K562 (cell line): ENCODE measurements around the gene KPTN. TPM values are rescaled to one million over a fixed set of nuclear protein-coding genes. Genes with fewer than 3 reads are reported as not detected.

Experiments
- ARHGAP35 ChIP-seq: fragments of 450-650 bp; IDR thresholded peaks from 2 replicates; pipeline ENCODE4 v1.6.1; 2018; ENCODE audit not compliant: partially characterized antibody
- DEAF1 ChIP-seq: fragments of 450-650 bp; formaldehyde crosslinking; IDR thresholded peaks from 2 replicates; pipeline ENCODE4 v1.4.0; 2020; ENCODE audit warnings: mild to moderate bottlenecking, moderate library complexity
- ZBTB33 ChIP-seq: sonication (generic); formaldehyde crosslinking; IDR thresholded peaks from 2 replicates; pipeline ENCODE4 v1.8.1; 2023; ENCODE audit warnings: mild to moderate bottlenecking, missing genetic modification reagents
- ZBTB40 ChIP-seq, 2 experiments: fragments of 450-650 bp in 1 of 2; sonication (generic) in 1 of 2; formaldehyde crosslinking in 1 of 2; IDR thresholded peaks; 2 replicates each; pipeline versions ENCODE4 v1.7.1 to v1.9.0; 2016 to 2022; ENCODE audit warnings: inconsistent platforms in 1 of 2, mild to moderate bottlenecking in 1 of 2, missing genetic modification reagents in 1 of 2
- polyA plus RNA-seq, 8 experiments: library from polyadenylated mRNA; depleted of rRNA in 4 of 8; stranded (reverse) in 5 of 8; unstranded in 3 of 8; fragments of >200 nt; fragmentation: Nextera tagmentation in 2 of 8; fragmentation: Illumina TruSeq in 1 of 8; extraction: Ambion mirVana in 2 of 8; extraction: Trizol in 1 of 8; gene quantifications; 2 replicates each; pipeline versions ENCODE4 v1.2.1 to v1.2.3, GENCODE V29; 2011 to 2014; ENCODE audit warnings: inconsistent platforms in 1 of 8, missing spikeins in 1 of 8
- total RNA-seq, 7 experiments: library from RNA; depleted of rRNA in 6 of 7; stranded (reverse); fragments of >200 nt in 6 of 7; fragmentation: Illumina TruSeq in 2 of 7; extraction: Trizol in 2 of 7; gene quantifications; 2 replicates each; pipeline versions ENCODE4 v1.2.1 to v1.2.3, GENCODE V29; 2011 to 2021; ENCODE audit warnings: low replicate concordance in 1 of 7
- TF ChIP-seq, protein P1 (sequence below): fragments of 250-450 bp; sonication (Bioruptor Pico); IDR thresholded peaks from 2 replicates; pipeline ENCODE4 v1.5.0; 2021; ENCODE audit warnings: mild to moderate bottlenecking, moderate library complexity

The KPTN gene
- total and polyA plus RNA-seq, 9 of the 15 experiments (the other 6 are each of a cell fraction or from before 2014, with no cell fraction given): 0.56 to 18.2 (median 8.5) TPM

DNA sequence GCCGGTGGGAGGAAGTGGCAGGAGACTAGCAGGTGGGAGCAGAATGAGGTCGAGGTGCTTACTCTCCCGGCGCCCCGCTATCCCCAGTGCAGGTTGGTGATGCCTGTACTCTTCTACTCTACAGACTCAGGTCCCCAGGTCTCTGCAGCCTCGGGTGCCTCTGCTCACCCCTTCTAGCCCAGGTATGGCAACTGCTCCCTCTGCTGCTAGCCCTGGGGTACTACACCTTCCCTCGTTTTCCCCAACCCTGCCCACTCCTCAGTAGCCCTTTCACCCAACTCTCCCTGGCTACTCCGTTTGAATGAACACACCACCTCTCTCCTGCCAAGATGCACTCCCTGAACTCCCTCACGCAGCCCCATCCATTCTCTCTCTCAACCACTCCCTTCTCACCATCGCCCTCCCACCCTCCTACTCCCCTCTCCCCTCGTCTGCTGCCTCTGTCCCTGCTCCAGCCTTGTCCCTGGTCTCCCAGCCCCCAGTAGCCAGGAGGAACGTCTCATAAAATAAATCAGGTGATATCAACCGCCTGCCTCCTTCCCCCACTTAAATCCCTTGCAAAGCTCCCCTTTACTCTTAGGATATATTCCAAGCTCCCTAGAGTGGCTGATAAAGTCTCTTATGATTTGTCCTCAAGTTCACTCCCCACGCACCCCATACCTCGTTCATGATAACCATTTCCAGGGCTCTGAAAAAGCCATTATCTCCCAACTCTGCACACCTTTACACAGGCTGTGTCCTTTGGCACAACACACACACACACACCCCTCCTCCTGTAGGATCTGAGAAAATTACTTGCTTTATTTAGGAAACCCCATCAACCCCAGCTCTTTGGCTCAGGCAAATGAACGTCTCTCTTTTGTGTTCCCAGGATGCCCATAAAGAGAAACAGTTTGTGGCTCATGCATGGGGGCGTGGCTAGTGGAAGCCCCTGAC is 56.5 kb downstream of the KPTN start (continued):
- no peak for TF ChIP-seq ZBTB40 (IDR thresholded peaks at IDR 0.05)
- no peak for TF ChIP-seq ZBTB40 (CRISPR knock-in tag; IDR thresholded peaks at IDR 0.05)
- TF ChIP-seq, protein P1, sequence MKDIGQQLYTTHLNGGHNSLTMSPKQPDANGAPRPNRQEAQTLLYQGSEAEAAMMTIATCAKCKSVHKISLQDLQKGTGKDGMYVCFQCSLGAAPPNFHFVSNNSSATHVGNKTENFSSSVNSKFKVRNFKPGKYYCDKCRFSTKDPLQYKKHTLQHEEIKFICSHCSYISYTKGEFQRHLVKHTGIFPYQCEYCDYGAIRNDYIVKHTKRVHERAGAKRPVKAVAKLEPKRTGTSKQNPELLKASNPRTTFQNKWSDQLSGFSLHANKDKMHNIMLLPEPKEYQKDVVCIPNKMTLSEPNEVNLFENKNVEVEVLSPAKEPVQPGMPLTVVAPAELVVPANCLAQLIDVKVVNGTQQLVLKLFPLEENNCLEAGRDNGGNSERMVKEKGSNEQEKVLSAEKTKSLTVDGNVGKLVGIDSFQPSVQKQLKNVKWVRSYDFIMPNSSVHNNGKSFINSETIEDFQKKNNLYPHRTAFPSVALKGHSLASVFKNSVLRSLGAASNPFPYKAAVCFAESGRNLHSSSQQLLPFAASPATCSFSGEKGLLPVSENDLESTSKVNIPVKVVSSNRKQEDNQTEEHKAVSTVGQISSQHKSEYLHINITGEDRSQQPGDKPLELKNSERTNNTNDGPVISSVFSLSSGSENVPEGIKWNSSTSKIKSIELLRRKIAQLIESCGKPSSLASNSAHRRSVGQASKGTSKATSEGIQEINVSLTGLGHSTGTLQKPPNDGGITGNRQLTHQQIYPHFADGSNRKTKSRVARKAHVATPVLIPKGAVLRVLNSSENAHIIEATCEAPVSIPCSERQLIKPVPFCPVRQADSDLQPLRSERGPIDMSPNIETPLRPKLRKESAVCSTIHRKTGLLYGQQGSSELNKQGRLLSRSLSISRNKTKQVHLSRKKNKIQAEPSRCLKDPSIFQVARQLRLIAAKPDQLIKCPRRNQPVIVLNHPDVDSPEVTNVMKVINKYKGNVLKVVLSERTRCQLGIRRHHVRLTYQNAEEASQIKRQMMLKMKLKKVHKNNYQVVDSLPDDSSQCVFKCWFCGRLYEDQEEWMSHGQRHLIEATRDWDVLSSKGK: no peak
- peak; percentile 36 for TF ChIP-seq ARHGAP35
- TF ChIP-seq DEAF1 (CRISPR knock-in tag): peak; percentile 44; the same call in 1 of the 2 replicates
- no peak for TF ChIP-seq ZBTB33 (CRISPR knock-in tag)
